ENCODE data around the gene KCTD6.

- TF ChIP-seq POLR2A (IDR thresholded peaks at IDR 0.05; ENCODE audit: low read length) (no peak), GATA1 (IDR thresholded peaks at IDR 0.05; ENCODE audit: low read depth, low read length) (no peak)
Observed at GRCh38 chr3:58530354-58530865, 38.5 kb downstream of the KCTD6 start.
